ENCODE results near the gene PPP3R2. TPM values are rescaled to one million over a fixed set of nuclear protein-coding genes. Genes with fewer than 3 reads are reported as not detected.

The PPP3R2 gene, protein sequence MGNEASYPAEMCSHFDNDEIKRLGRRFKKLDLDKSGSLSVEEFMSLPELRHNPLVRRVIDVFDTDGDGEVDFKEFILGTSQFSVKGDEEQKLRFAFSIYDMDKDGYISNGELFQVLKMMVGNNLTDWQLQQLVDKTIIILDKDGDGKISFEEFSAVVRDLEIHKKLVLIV
- total RNA-seq, result not detected in 2 replicates

DNA sequence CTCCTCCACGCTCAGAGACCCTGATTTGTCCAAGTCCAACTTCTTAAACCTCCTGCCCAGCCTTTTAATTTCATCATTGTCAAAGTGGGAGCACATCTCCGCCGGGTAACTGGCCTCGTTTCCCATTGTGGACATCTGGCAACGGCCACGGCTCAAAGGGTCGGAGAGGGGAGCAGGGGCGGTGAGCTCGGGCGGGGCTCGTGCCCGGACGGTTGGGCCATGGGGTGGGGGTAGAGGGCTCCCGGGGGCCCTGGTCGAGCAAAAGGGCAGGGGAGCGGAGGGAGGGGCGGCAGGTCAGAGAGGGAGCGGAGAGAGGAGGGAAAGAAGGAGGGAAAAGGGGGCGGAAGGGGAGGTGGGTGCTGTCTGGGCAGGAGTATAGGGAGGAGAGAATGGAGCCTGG is at the start of gene PPP3R2:
Gene PPP3R2, minus strand, starts transcription at position 174 of the 400 bp plus-strand sequence. Its CDS starts 48 bp downstream, at position 126.

Other genes starting within 250 kb of the PPP3R2 start
- not detected in 2 replicates for gene BAAT, start 210.0 kb downstream of the PPP3R2 start, total RNA-seq
- 9.9 and 10.1 TPM in 2 replicates for gene MRPL50, start 196.4 kb downstream of the PPP3R2 start, total RNA-seq
- 9.4 and 11.7 TPM in 2 replicates for gene ZNF189, start 196.1 kb downstream of the PPP3R2 start, total RNA-seq
- not detected in 2 replicates for gene ALDOB, start 159.2 kb downstream of the PPP3R2 start, total RNA-seq
- gene RNF20, start 61.1 kb downstream of the PPP3R2 start, total RNA-seq, result 17.4 and 18.7 TPM in 2 replicates
- not detected in 2 replicates for gene GRIN3A, start 143.7 kb upstream of the PPP3R2 start, total RNA-seq